Stimulated activated CD8-positive, alpha-beta memory T cell treated with anti-CD3 and anti-CD28 coated beads, Interleukin-12 subunit alpha, Interleukin-12 subunit beta, amount 100 ng/mL, for 24 hours (primary cell): ENCODE results near the gene BTF3.

Source experiments
- DNase-seq: peaks from one replicate; pipeline ENCODE4 v3.0.0-alpha.2; 2020; ENCODE audit errors: extremely low read depth

The BTF3 gene

GRCh38 chr5:73523861-73524260 is 25.6 kb downstream of the BTF3 start:
- no peak for DNase-seq

GRCh38 chr5:73525606-73526203 is 27.5 kb downstream of the BTF3 start:
- no peak for DNase-seq

- no peak for DNase-seq
Observed at GRCh38 chr5:73528248-73528647, 30.0 kb downstream of the BTF3 start.

- no peak for DNase-seq
Observed at GRCh38 chr5:73529081-73529480, 30.8 kb downstream of the BTF3 start.

GRCh38 chr5:73531356-73531755 is 33.1 kb downstream of the BTF3 start:
- no peak for DNase-seq

GRCh38 chr5:73532195-73532594 is 34.0 kb downstream of the BTF3 start:
- DNase-seq = no peak

GRCh38 chr5:73534011-73534644 is 35.9 kb downstream of the BTF3 start:
- DNase-seq = no peak

- DNase-seq = no peak
Observed at GRCh38 chr5:73534971-73535370, 36.7 kb downstream of the BTF3 start.

- DNase-seq = no peak
Observed at GRCh38 chr5:73539730-73540129, 41.5 kb downstream of the BTF3 start.

GRCh38 chr5:73540192-73540591 is 42.0 kb downstream of the BTF3 start:
- no peak for DNase-seq

- DNase-seq = no peak
Observed at GRCh38 chr5:73542020-73542419, 43.8 kb downstream of the BTF3 start.

GRCh38 chr5:73544429-73545402 is 46.5 kb downstream of the BTF3 start:
- no peak for DNase-seq

- DNase-seq = no peak
Observed at GRCh38 chr5:73545403-73545779, 47.1 kb downstream of the BTF3 start.

- no peak for DNase-seq
Observed at GRCh38 chr5:73550016-73550415, 51.8 kb downstream of the BTF3 start.

- no peak for DNase-seq
Observed at GRCh38 chr5:73552642-73553041, 54.4 kb downstream of the BTF3 start.
